ENCODE measurements around the gene BTBD8.

BTBD8 gene

GRCh38 chr1:92154934-92155333 lies 74.8 kb downstream of the BTBD8 start:
- DNase-seq (ENCODE audit: insufficient read length) (no peak), FAIRE-seq (no peak)
- TF ChIP-seq POLR2AphosphoS5 (IDR thresholded peaks at IDR 0.05; ENCODE audit: low read depth, low read length) (no peak), TAF1 (IDR thresholded peaks at IDR 0.05; ENCODE audit: borderline replicate concordance, low read depth, low read length) (no peak), POLR2A (IDR thresholded peaks at IDR 0.05; ENCODE audit: low read depth, low read length) (no peak)

- no peak for TF ChIP-seq POLR2AphosphoS5 (IDR thresholded peaks at IDR 0.05; ENCODE audit: low read depth, low read length)
- no peak for TF ChIP-seq TAF1 (IDR thresholded peaks at IDR 0.05; ENCODE audit: borderline replicate concordance, low read depth, low read length)
- TF ChIP-seq POLR2A (IDR thresholded peaks at IDR 0.05; ENCODE audit: low read depth, low read length): no peak
- FAIRE-seq (no peak), DNase-seq (ENCODE audit: insufficient read length) (no peak)
These were observed 79.4 kb downstream of the BTBD8 start for GRCh38 chr1:92159593-92159992.

DNA sequence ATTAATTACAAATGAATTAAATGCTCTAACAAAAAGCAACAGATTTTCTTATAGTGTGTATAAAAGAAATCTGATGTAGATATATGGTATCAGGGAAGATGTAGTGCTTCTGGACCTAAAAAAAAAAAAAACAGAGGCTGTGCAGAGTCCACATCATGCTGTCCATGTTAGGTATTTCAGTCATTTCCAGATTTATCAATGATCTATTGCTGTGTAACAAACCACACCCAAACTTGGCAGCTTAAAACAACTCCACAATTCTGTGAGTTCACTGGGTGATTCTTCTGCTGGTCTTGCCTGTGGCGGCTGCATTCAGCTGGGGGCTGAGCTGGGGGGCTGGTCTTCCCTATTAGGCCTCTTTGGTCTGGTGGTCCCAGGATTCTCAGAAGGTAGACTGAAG lies 85.2 kb downstream of the BTBD8 start:
- DNase-seq (ENCODE audit: insufficient read length): no peak
- no peak for FAIRE-seq
- no peak for TF ChIP-seq POLR2AphosphoS5 (IDR thresholded peaks at IDR 0.05; ENCODE audit: low read depth, low read length)
- no peak for TF ChIP-seq TAF1 (IDR thresholded peaks at IDR 0.05; ENCODE audit: borderline replicate concordance, low read depth, low read length)
- no peak for TF ChIP-seq POLR2A (IDR thresholded peaks at IDR 0.05; ENCODE audit: low read depth, low read length)

DNA sequence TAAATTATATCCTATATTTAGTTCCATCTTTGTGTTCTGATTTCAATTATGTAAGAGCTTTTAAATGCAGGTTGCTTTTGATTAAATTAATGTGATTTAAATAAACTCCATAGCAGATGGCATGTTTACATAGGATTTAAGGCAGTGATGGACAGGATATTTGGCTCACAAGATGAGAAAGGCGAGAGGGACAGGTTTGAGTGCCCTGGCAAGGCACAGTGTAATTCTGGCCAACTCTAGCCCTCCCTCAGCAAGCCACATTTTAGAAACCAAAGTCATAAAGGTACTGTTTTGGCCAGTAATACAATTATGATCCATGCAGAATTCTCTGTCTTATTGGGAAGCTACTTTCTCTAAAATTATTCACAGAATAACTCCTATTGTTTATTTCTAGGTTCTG lies 87.0 kb downstream of the BTBD8 start:
- DNase-seq (ENCODE audit: insufficient read length) (no peak), FAIRE-seq (no peak)
- TF ChIP-seq TAF1 (IDR thresholded peaks at IDR 0.05; ENCODE audit: borderline replicate concordance, low read depth, low read length): no peak
- TF ChIP-seq POLR2A (IDR thresholded peaks at IDR 0.05; ENCODE audit: low read depth, low read length): no peak
- TF ChIP-seq POLR2AphosphoS5 (IDR thresholded peaks at IDR 0.05; ENCODE audit: low read depth, low read length): no peak

GRCh38 chr1:92168657-92169056 lies 88.5 kb downstream of the BTBD8 start:
- FAIRE-seq: no peak
- DNase-seq (ENCODE audit: insufficient read length): no peak
- TF ChIP-seq TAF1 (IDR thresholded peaks at IDR 0.05; ENCODE audit: borderline replicate concordance, low read depth, low read length) (no peak), POLR2AphosphoS5 (IDR thresholded peaks at IDR 0.05; ENCODE audit: low read depth, low read length) (no peak), POLR2A (IDR thresholded peaks at IDR 0.05; ENCODE audit: low read depth, low read length) (no peak)

GRCh38 chr1:92169214-92170005 lies 89.3 kb downstream of the BTBD8 start:
- DNase-seq (ENCODE audit: insufficient read length): no peak

GRCh38 chr1:92184632-92185031 lies 104.5 kb downstream of the BTBD8 start:
- DNase-seq (ENCODE audit: insufficient read length) (no peak), FAIRE-seq (no peak)
- TF ChIP-seq POLR2AphosphoS5 (IDR thresholded peaks at IDR 0.05; ENCODE audit: low read depth, low read length) (no peak), TAF1 (IDR thresholded peaks at IDR 0.05; ENCODE audit: borderline replicate concordance, low read depth, low read length) (no peak), POLR2A (IDR thresholded peaks at IDR 0.05; ENCODE audit: low read depth, low read length) (no peak)

More at GRCh38 chr1:92169214-92170005, 89.3 kb downstream of the BTBD8 start:
- TF ChIP-seq POLR2AphosphoS5 (IDR thresholded peaks at IDR 0.05; ENCODE audit: low read depth, low read length): no peak
- TF ChIP-seq POLR2A (IDR thresholded peaks at IDR 0.05; ENCODE audit: low read depth, low read length): no peak
- no peak for TF ChIP-seq TAF1 (IDR thresholded peaks at IDR 0.05; ENCODE audit: borderline replicate concordance, low read depth, low read length)
- no peak for FAIRE-seq

DNA sequence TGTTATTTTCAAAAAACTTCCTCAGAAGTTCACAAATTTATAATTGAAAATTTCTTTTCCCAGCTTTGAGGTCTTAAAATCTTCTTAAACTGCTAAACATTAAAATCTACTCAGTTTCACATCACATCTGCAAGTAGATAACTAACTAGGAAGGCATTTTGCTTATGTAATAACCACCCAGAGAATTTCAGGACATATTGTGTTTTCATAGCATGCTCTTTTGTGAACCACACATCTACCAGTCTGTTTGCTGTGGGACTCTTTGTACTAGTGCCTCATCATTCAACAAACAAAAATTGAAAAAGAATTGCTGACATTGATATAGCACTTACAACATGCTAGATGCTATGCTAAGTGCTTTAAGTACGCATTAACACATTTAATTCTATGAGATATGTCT lies 105.9 kb downstream of the BTBD8 start:
- DNase-seq (ENCODE audit: insufficient read length) (no peak), FAIRE-seq (no peak)
- TF ChIP-seq TAF1 (IDR thresholded peaks at IDR 0.05; ENCODE audit: borderline replicate concordance, low read depth, low read length) (no peak), POLR2AphosphoS5 (IDR thresholded peaks at IDR 0.05; ENCODE audit: low read depth, low read length) (no peak), POLR2A (IDR thresholded peaks at IDR 0.05; ENCODE audit: low read depth, low read length) (no peak)

GRCh38 chr1:92188436-92189255 lies 108.5 kb downstream of the BTBD8 start:
- no peak for DNase-seq (ENCODE audit: insufficient read length)
- TF ChIP-seq POLR2AphosphoS5 (IDR thresholded peaks at IDR 0.05; ENCODE audit: low read depth, low read length) (no peak), POLR2A (IDR thresholded peaks at IDR 0.05; ENCODE audit: low read depth, low read length) (no peak), TAF1 (IDR thresholded peaks at IDR 0.05; ENCODE audit: borderline replicate concordance, low read depth, low read length) (no peak)
- no peak for FAIRE-seq

DNA sequence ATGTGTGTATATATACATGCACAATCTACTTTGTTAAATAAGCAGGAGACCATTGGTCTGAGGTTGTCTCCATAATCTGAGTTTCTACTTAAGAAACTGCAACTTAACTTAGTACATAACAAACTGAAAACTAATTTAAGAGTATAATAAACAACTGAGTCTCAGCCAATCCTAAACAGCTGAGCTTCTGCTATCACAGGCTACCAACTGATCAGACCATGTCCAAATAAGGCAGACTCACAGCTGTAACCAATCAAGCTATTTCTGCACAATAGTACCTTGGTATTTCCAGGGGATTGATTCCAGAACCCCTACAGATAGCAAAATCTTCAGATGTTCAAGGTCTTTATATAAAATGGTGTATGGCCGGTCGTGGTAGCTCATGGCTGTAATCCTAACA lies 111.6 kb downstream of the BTBD8 start:
- no peak for DNase-seq (ENCODE audit: insufficient read length)
- FAIRE-seq: no peak
- TF ChIP-seq TAF1 (IDR thresholded peaks at IDR 0.05; ENCODE audit: borderline replicate concordance, low read depth, low read length): no peak
- TF ChIP-seq POLR2A (IDR thresholded peaks at IDR 0.05; ENCODE audit: low read depth, low read length): no peak
- no peak for TF ChIP-seq POLR2AphosphoS5 (IDR thresholded peaks at IDR 0.05; ENCODE audit: low read depth, low read length)

DNA sequence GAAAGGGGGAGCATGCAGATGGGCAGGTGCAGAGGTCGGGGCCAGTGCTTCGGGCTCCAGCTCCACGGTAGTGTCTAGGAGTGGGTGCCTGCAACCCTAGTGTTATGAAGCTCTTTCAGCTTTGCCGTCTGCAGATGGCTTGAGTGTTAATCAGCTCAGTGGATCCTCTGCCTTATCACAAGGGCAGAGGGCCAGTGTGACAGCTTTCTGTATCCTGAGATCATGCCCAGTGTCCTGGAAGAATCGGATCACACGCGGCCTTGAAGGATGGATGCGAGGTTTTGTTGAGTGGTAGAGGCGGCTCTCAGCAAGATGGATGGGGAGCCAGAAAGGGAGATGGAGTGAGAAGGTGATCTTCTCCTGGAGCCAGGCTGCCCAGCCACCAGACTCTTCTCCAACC lies 112.1 kb downstream of the BTBD8 start:
- no peak for FAIRE-seq
- no peak for DNase-seq (ENCODE audit: insufficient read length)
- no peak for TF ChIP-seq POLR2A (IDR thresholded peaks at IDR 0.05; ENCODE audit: low read depth, low read length)
- TF ChIP-seq POLR2AphosphoS5 (IDR thresholded peaks at IDR 0.05; ENCODE audit: low read depth, low read length): no peak
- TF ChIP-seq TAF1 (IDR thresholded peaks at IDR 0.05; ENCODE audit: borderline replicate concordance, low read depth, low read length): no peak
